Hepatocyte (in vitro differentiated cells): Measurements from ENCODE around the gene UQCRH. TPM values are rescaled to one million over a fixed set of nuclear protein-coding genes. Genes with fewer than 3 reads are reported as not detected.

ENCODE experiments used
- DNase-seq: peaks from one replicate; pipeline ENCODE4 v3.0.0-alpha.2; 2016; ENCODE audit warnings: low spot score
- H2AFZ ChIP-seq: fragments of 200-600 bp; sonication (generic); 2 replicates; pipeline ENCODE4 v1.6.0; 2016; ENCODE audit warnings: antibody characterized with exemption, mild to moderate bottlenecking
- H3K27ac ChIP-seq: fragments of 200-600 bp; sonication (generic); 2 replicates; pipeline ENCODE4 v1.5.1; 2016; ENCODE audit warnings: mild to moderate bottlenecking
- H3K27me3 ChIP-seq: fragments of 200-600 bp; sonication (generic); 2 replicates; pipeline ENCODE4 v1.6.1; 2016
- H3K36me3 ChIP-seq: fragments of 200-600 bp; sonication (generic); replicated peaks from 2 replicates; pipeline ENCODE4 v1.5.1; 2016; ENCODE audit warnings: low read depth; ENCODE audit not compliant: insufficient read depth
- H3K4me1 ChIP-seq: fragments of 200-600 bp; sonication (generic); 2 replicates; pipeline ENCODE4 v1.5.1; 2016; ENCODE audit warnings: mild to moderate bottlenecking, moderate library complexity; ENCODE audit not compliant: insufficient read depth
- H3K4me2 ChIP-seq: fragments of 200-600 bp; sonication (generic); 2 replicates; pipeline ENCODE4 v1.6.0; 2016
- H3K4me3 ChIP-seq: fragments of 200-600 bp; sonication (generic); 2 replicates; pipeline ENCODE4 v1.5.1; 2016; ENCODE audit warnings: mild to moderate bottlenecking
- H3K79me2 ChIP-seq: fragments of 200-600 bp; sonication (generic); 2 replicates; pipeline ENCODE4 v1.6.0; 2017; ENCODE audit warnings: mild to moderate bottlenecking
- H3K9me2 ChIP-seq: fragments of 200-600 bp; sonication (generic); replicated peaks from 2 replicates; pipeline ENCODE4 v1.6.0; 2017; ENCODE audit warnings: mild to moderate bottlenecking; ENCODE audit not compliant: insufficient read depth
- H3K9me3 ChIP-seq: fragments of 200-600 bp; sonication (generic); 2 replicates; pipeline ENCODE4 v1.5.1; 2016; ENCODE audit warnings: low read depth, mild to moderate bottlenecking
- H4K20me1 ChIP-seq: fragments of 200-600 bp; sonication (generic); 2 replicates; pipeline ENCODE4 v1.6.0; 2016; ENCODE audit warnings: mild to moderate bottlenecking; ENCODE audit not compliant: insufficient read depth, poor library complexity, severe bottlenecking
- CTCF ChIP-seq: fragments of 200-600 bp; sonication (generic); IDR thresholded peaks from 2 replicates; pipeline ENCODE4 v1.5.1; 2016; ENCODE audit warnings: antibody characterized with exemption, mild to moderate bottlenecking; ENCODE audit not compliant: poor library complexity
- EZH2 ChIP-seq: fragments of 200-600 bp; sonication (generic); IDR thresholded peaks from 2 replicates; pipeline ENCODE4 v1.6.1; 2016; ENCODE audit warnings: antibody characterized with exemption, mild to moderate bottlenecking, borderline replicate concordance
- EZH2phosphoT487 ChIP-seq: fragments of 200-600 bp; sonication (generic); IDR thresholded peaks from one replicate; pipeline ENCODE4 v1.6.1; 2018; ENCODE audit warnings: antibody characterized with exemption, mild to moderate bottlenecking, low read depth, moderate library complexity; ENCODE audit not compliant: unreplicated experiment, severe bottlenecking
- WGBS: methylation state at CpG from one replicate; pipeline ENCODE4 v1.1.6; 2016; ENCODE audit warnings: low lambda C conversion rate; ENCODE audit errors: missing lambda C conversion rate; 5-methylcytosine and 5-hydroxymethylcytosine counted together
- polyA plus RNA-seq: library from polyadenylated mRNA; unstranded; fragments of >200 nt; fragmentation: Nextera tagmentation; extraction: Ambion mirVana; gene quantifications from 2 replicates; pipeline ENCODE4 v1.2.1, GENCODE V29; 2016
- total RNA-seq: library from RNA; depleted of rRNA; stranded (reverse); fragments of >200 nt; gene quantifications from 2 replicates; pipeline ENCODE4 v1.2.3, GENCODE V29; 2014

The UQCRH gene
- total and polyA plus RNA-seq, 2 experiments from 2014 or later: 269 to 429 TPM

- no peaks in the 10 kb centered on the region for H3K79me2 ChIP-seq
- no peak overlapping the region for H2AFZ ChIP-seq
- WGBS: 97% methylated on average over 6 of the region's 6 CpGs
- H3K27me3 ChIP-seq: no peaks in the 10 kb centered on the region
- no peaks in the 10 kb centered on the region for H4K20me1 ChIP-seq
- no peak for DNase-seq
- no peaks in the 10 kb centered on the region for H3K36me3 ChIP-seq
- no peak overlapping the region for H3K27ac ChIP-seq
- H3K9me2 ChIP-seq: no peaks in the 10 kb centered on the region
- no peaks in the 10 kb centered on the region for H3K4me1 ChIP-seq
- no peak for TF ChIP-seq EZH2
- H3K4me2 ChIP-seq: no peak overlapping the region
- no peak overlapping the region for H3K4me3 ChIP-seq
- no peaks in the 10 kb centered on the region for H3K9me3 ChIP-seq
Observed at GRCh38 chr1:46274225-46275029, 29.1 kb upstream of the UQCRH start.

- Histone ChIP-seq H3K27me3 (no peaks in the 10 kb centered on the region), H3K4me1 (no peaks in the 10 kb centered on the region), H3K9me3 (no peaks in the 10 kb centered on the region), H4K20me1 (no peaks in the 10 kb centered on the region), H3K4me2 (no peak overlapping the region), H3K79me2 (no peaks in the 10 kb centered on the region), H3K9me2 (no peaks in the 10 kb centered on the region), H3K36me3 (no peaks in the 10 kb centered on the region), H3K4me3 (no peak overlapping the region), H2AFZ (no peak overlapping the region), H3K27ac (no peak overlapping the region)
- WGBS: 100% methylated on average over 6 of the region's 6 CpGs
- no peak for TF ChIP-seq EZH2
- TF ChIP-seq CTCF: no peak
- no peak for TF ChIP-seq EZH2phosphoT487
- DNase-seq: no peak
Observed at GRCh38 chr1:46275030-46275337, 28.5 kb upstream of the UQCRH start.

GRCh38 chr1:46277658-46278373 lies 25.7 kb upstream of the UQCRH start:
- no peaks in the 10 kb centered on the region for H3K36me3 ChIP-seq
- no peak overlapping the region for H3K27ac ChIP-seq
- DNase-seq: no peak
- no peak overlapping the region for H3K4me3 ChIP-seq
- 90% methylated on average over 14 of the region's 14 CpGs for WGBS
- no peaks in the 10 kb centered on the region for H3K9me3 ChIP-seq
- no peak overlapping the region for H2AFZ ChIP-seq
- TF ChIP-seq CTCF: no peak
- TF ChIP-seq EZH2: no peak
- no peak for TF ChIP-seq EZH2phosphoT487
- no peaks in the 10 kb centered on the region for H3K27me3 ChIP-seq
- H3K4me2 ChIP-seq: no peak overlapping the region
- H3K9me2 ChIP-seq: no peaks in the 10 kb centered on the region
- H3K79me2 ChIP-seq: no peaks in the 10 kb centered on the region
- H3K4me1 ChIP-seq: no peaks in the 10 kb centered on the region
- no peaks in the 10 kb centered on the region for H4K20me1 ChIP-seq

DNA sequence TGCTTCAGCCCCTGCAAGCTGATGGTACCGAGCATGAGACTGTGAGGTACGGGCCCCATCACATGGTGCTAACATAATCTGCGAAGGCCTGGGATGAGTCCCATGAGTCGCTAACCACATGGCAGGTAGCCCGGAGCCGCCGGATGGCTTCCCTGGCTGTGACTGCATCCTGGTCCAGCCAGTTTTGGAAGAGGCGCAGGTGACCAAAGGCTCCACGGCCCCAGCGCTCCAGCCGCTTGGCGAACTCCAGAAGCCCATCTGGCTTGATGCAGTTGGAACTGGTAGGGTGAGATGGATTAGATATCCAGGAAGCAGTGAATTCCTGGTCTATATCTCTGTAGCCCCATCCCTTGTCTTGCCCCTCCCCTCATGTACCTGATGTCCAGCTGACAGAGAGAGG lies 24.7 kb upstream of the UQCRH start:
- no peak overlapping the region for H2AFZ ChIP-seq
- H3K27me3 ChIP-seq: no peaks in the 10 kb centered on the region
- no peaks in the 10 kb centered on the region for H3K4me1 ChIP-seq
- H3K9me2 ChIP-seq: no peaks in the 10 kb centered on the region
- TF ChIP-seq EZH2: no peak
- no peak overlapping the region for H3K27ac ChIP-seq
- no peak overlapping the region for H3K4me2 ChIP-seq
- H3K4me3 ChIP-seq: no peak overlapping the region
- no peaks in the 10 kb centered on the region for H4K20me1 ChIP-seq
- H3K9me3 ChIP-seq: no peaks in the 10 kb centered on the region
- no peaks in the 10 kb centered on the region for H3K79me2 ChIP-seq
- 94% methylated on average over 12 of the region's 12 CpGs for WGBS
- no peaks in the 10 kb centered on the region for H3K36me3 ChIP-seq
- DNase-seq: no peak
